Measurements from ENCODE around the gene HACL1. TPM values are rescaled to one million over a fixed set of nuclear protein-coding genes. Genes with fewer than 3 reads are reported as not detected.
A peak's percentile ranks its signal among the peaks of the same experiment; 100 is the strongest.

The HACL1 gene
- total and polyA plus RNA-seq, 5 donors from 2014 or later = 35.8 to 44.8 (median 36.0) TPM

- peak overlapping the region; percentile 65 to 90 (median 75) for H3K27ac Mint-ChIP-seq
- H3K27me3 ChIP-seq (ENCODE audit: control insufficient read depth, insufficient read depth, low read length) = no peaks in the 10 kb centered on the region
- H3K4me1 ChIP-seq (ENCODE audit: control insufficient read depth, insufficient read depth, low read length, poor library complexity, severe bottlenecking) = peaks cover 38% of the 10 kb centered on the region
Observed at GRCh38 chr3:15531346-15531745, 70.0 kb downstream of the HACL1 start.

GRCh38 chr3:15528854-15529537 is 72.4 kb downstream of the HACL1 start:
- H3K27ac Mint-ChIP-seq = peak overlapping the region; percentile 60 to 90 (median 70)
- ATAC-seq (ENCODE audit: low read depth in 2 of 2) (peak in 1 of 2 donors; percentile 58), DNase-seq (peak in 1 of 3 donors; percentile 31)
- peak overlapping the region in 3 of 4 donors; percentile 22 to 28 (median 27) for H3K4me3 Mint-ChIP-seq
- peaks cover 3% of the 10 kb centered on the region for H3K36me3 Mint-ChIP-seq
- H3K4me1 ChIP-seq (ENCODE audit: control insufficient read depth, insufficient read depth, low read length, poor library complexity, severe bottlenecking) = peaks cover 22% of the 10 kb centered on the region
- H3K27me3 ChIP-seq (ENCODE audit: control insufficient read depth, insufficient read depth, low read length) = no peaks in the 10 kb centered on the region
- no peaks in the 10 kb centered on the region for H3K27me3 Mint-ChIP-seq
- no peaks in the 10 kb centered on the region for H3K36me3 ChIP-seq (ENCODE audit: control insufficient read depth, insufficient read depth, low read length)
- peaks cover 0 to 5% (median 0%) of the 10 kb centered on the region in 7 donors for H3K9me3 Mint-ChIP-seq
- peaks cover 16 to 35% (median 20%) of the 10 kb centered on the region in 4 donors for H3K4me1 Mint-ChIP-seq
- peak overlapping the region; percentile 30 for H3K27ac ChIP-seq (ENCODE audit: insufficient read depth, low read length, poor library complexity, severe bottlenecking)
- H3K4me3 ChIP-seq (ENCODE audit: low read depth, low read length) = peak overlapping the region; percentile 51
- H3K9me3 ChIP-seq (ENCODE audit: control insufficient read depth in 2 of 2, low read length in 2 of 2) = no peaks in the 10 kb centered on the region

More at GRCh38 chr3:15531346-15531745, 70.0 kb downstream of the HACL1 start:
- no peaks in the 10 kb centered on the region for H3K27me3 Mint-ChIP-seq
- H3K9me3 Mint-ChIP-seq = peaks cover 0 to 3% (median 0%) of the 10 kb centered on the region in 7 donors
- Histone ChIP-seq H3K36me3 (ENCODE audit: control insufficient read depth, insufficient read depth, low read length) (no peaks in the 10 kb centered on the region), H3K9me3 (ENCODE audit: control insufficient read depth in 2 of 2, low read length in 2 of 2) (no peaks in the 10 kb centered on the region), H3K4me3 (ENCODE audit: low read depth, low read length) (no peak overlapping the region), H3K27ac (ENCODE audit: insufficient read depth, low read length, poor library complexity, severe bottlenecking) (no peak overlapping the region)
- H3K4me1 Mint-ChIP-seq = peaks cover 25 to 53% (median 31%) of the 10 kb centered on the region in 4 donors
- no peaks in the 10 kb centered on the region for H3K36me3 Mint-ChIP-seq
- no peak for ATAC-seq (ENCODE audit: low read depth in 2 of 2)
- H3K4me3 Mint-ChIP-seq = no peak overlapping the region
- DNase-seq = no peak

GRCh38 chr3:15527031-15527459 is 74.3 kb downstream of the HACL1 start:
- no peak overlapping the region for H3K4me3 Mint-ChIP-seq
- H3K4me1 ChIP-seq (ENCODE audit: control insufficient read depth, insufficient read depth, low read length, poor library complexity, severe bottlenecking) = peaks cover 22% of the 10 kb centered on the region
- H3K4me3 ChIP-seq (ENCODE audit: low read depth, low read length) = no peak overlapping the region
- DNase-seq (no peak), ATAC-seq (ENCODE audit: low read depth in 2 of 2) (no peak)
- H3K4me1 Mint-ChIP-seq = peaks cover 16 to 32% (median 18%) of the 10 kb centered on the region in 4 donors
- H3K27ac ChIP-seq (ENCODE audit: insufficient read depth, low read length, poor library complexity, severe bottlenecking) = no peak overlapping the region
- no peaks in the 10 kb centered on the region for H3K9me3 ChIP-seq (ENCODE audit: control insufficient read depth in 2 of 2, low read length in 2 of 2)
- H3K9me3 Mint-ChIP-seq = peaks cover 0 to 3% (median 0%) of the 10 kb centered on the region in 7 donors
- H3K27me3 ChIP-seq (ENCODE audit: control insufficient read depth, insufficient read depth, low read length) = no peaks in the 10 kb centered on the region
- H3K27me3 Mint-ChIP-seq = no peaks in the 10 kb centered on the region
- H3K36me3 ChIP-seq (ENCODE audit: control insufficient read depth, insufficient read depth, low read length) = no peaks in the 10 kb centered on the region
- peak overlapping the region in 1 of 3 donors; percentile 52 for H3K27ac Mint-ChIP-seq
- peaks cover 3% of the 10 kb centered on the region for H3K36me3 Mint-ChIP-seq

- H3K27me3 Mint-ChIP-seq = no peaks in the 10 kb centered on the region
- no peak for DNase-seq
- no peak for ATAC-seq (ENCODE audit: low read depth in 2 of 2)
- peaks cover 16 to 30% (median 20%) of the 10 kb centered on the region in 4 donors for H3K4me1 Mint-ChIP-seq
- peaks cover 3% of the 10 kb centered on the region for H3K36me3 Mint-ChIP-seq
- H3K27ac Mint-ChIP-seq = no peak overlapping the region
- H3K27me3 ChIP-seq (ENCODE audit: control insufficient read depth, insufficient read depth, low read length) = no peaks in the 10 kb centered on the region
- no peaks in the 10 kb centered on the region for H3K9me3 ChIP-seq (ENCODE audit: control insufficient read depth in 2 of 2, low read length in 2 of 2)
- peaks cover 0 to 2% (median 0%) of the 10 kb centered on the region in 7 donors for H3K9me3 Mint-ChIP-seq
- H3K27ac ChIP-seq (ENCODE audit: insufficient read depth, low read length, poor library complexity, severe bottlenecking) = no peak overlapping the region
- H3K4me1 ChIP-seq (ENCODE audit: control insufficient read depth, insufficient read depth, low read length, poor library complexity, severe bottlenecking) = peaks cover 21% of the 10 kb centered on the region
- H3K4me3 ChIP-seq (ENCODE audit: low read depth, low read length) = no peak overlapping the region
- H3K4me3 Mint-ChIP-seq = no peak overlapping the region
- no peaks in the 10 kb centered on the region for H3K36me3 ChIP-seq (ENCODE audit: control insufficient read depth, insufficient read depth, low read length)
Observed at GRCh38 chr3:15525790-15526189, 75.6 kb downstream of the HACL1 start.

- H3K36me3 ChIP-seq (ENCODE audit: control insufficient read depth, insufficient read depth, low read length) = no peaks in the 10 kb centered on the region
- peaks cover 0 to 2% (median 0%) of the 10 kb centered on the region in 7 donors for H3K9me3 Mint-ChIP-seq
- no peaks in the 10 kb centered on the region for H3K9me3 ChIP-seq (ENCODE audit: control insufficient read depth in 2 of 2, low read length in 2 of 2)
- H3K27ac Mint-ChIP-seq = peak overlapping the region in 1 of 3 donors; percentile 26
- H3K4me1 Mint-ChIP-seq = peaks cover 4 to 12% (median 5%) of the 10 kb centered on the region in 4 donors
- H3K4me1 ChIP-seq (ENCODE audit: control insufficient read depth, insufficient read depth, low read length, poor library complexity, severe bottlenecking) = peaks cover 8% of the 10 kb centered on the region
- DNase-seq = no peak
- no peaks in the 10 kb centered on the region for H3K27me3 Mint-ChIP-seq
- no peak overlapping the region for H3K4me3 Mint-ChIP-seq
- no peak overlapping the region for H3K4me3 ChIP-seq (ENCODE audit: low read depth, low read length)
- H3K27me3 ChIP-seq (ENCODE audit: control insufficient read depth, insufficient read depth, low read length) = no peaks in the 10 kb centered on the region
- peaks cover 3% of the 10 kb centered on the region for H3K36me3 Mint-ChIP-seq
- no peak for ATAC-seq (ENCODE audit: low read depth in 2 of 2)
- H3K27ac ChIP-seq (ENCODE audit: insufficient read depth, low read length, poor library complexity, severe bottlenecking) = no peak overlapping the region
Observed at GRCh38 chr3:15523660-15524417, 77.5 kb downstream of the HACL1 start.

GRCh38 chr3:15522016-15522415 is 79.4 kb downstream of the HACL1 start:
- ATAC-seq (ENCODE audit: low read depth in 2 of 2) (no peak), DNase-seq (no peak)
- Mint-ChIP-seq H3K4me3 (no peak overlapping the region), H3K4me1 (peaks cover 2 to 5% (median 4%) of the 10 kb centered on the region in 4 donors), H3K9me3 (peaks cover 0 to 2% (median 0%) of the 10 kb centered on the region in 7 donors), H3K27me3 (no peaks in the 10 kb centered on the region), H3K36me3 (peaks cover 3% of the 10 kb centered on the region), H3K27ac (no peak overlapping the region)
- Histone ChIP-seq H3K27me3 (ENCODE audit: control insufficient read depth, insufficient read depth, low read length) (no peaks in the 10 kb centered on the region), H3K4me3 (ENCODE audit: low read depth, low read length) (no peak overlapping the region), H3K4me1 (ENCODE audit: control insufficient read depth, insufficient read depth, low read length, poor library complexity, severe bottlenecking) (peaks cover 4% of the 10 kb centered on the region), H3K27ac (ENCODE audit: insufficient read depth, low read length, poor library complexity, severe bottlenecking) (no peak overlapping the region), H3K36me3 (ENCODE audit: control insufficient read depth, insufficient read depth, low read length) (no peaks in the 10 kb centered on the region), H3K9me3 (ENCODE audit: control insufficient read depth in 2 of 2, low read length in 2 of 2) (no peaks in the 10 kb centered on the region)

- H3K27ac Mint-ChIP-seq = peak within 1 kb of the TSS in 2 of 3 donors; percentile 66 to 69
- H3K27me3 ChIP-seq (ENCODE audit: control insufficient read depth, insufficient read depth, low read length) = no peaks in the 10 kb centered on the region
- H3K9me3 ChIP-seq (ENCODE audit: control insufficient read depth in 2 of 2, low read length in 2 of 2) = no peaks in the 10 kb centered on the region
- peaks cover 0 to 2% (median 0%) of the 10 kb centered on the region in 7 donors for H3K9me3 Mint-ChIP-seq
- no peaks in the 10 kb centered on the region for H3K27me3 Mint-ChIP-seq
- no peak for ATAC-seq (ENCODE audit: low read depth in 2 of 2)
- peaks cover 3% of the 10 kb centered on the region for H3K36me3 Mint-ChIP-seq
- H3K4me1 ChIP-seq (ENCODE audit: control insufficient read depth, insufficient read depth, low read length, poor library complexity, severe bottlenecking) = peaks cover 4% of the 10 kb centered on the region
- no peak for DNase-seq
- no peaks in the 10 kb centered on the region for H3K36me3 ChIP-seq (ENCODE audit: control insufficient read depth, insufficient read depth, low read length)
- H3K4me1 Mint-ChIP-seq = peaks cover 2 to 5% (median 4%) of the 10 kb centered on the region in 4 donors
- no peak within 1 kb of the TSS for H3K4me3 Mint-ChIP-seq
- H3K27ac ChIP-seq (ENCODE audit: insufficient read depth, low read length, poor library complexity, severe bottlenecking) = no peak within 1 kb of the TSS
- no peak within 1 kb of the TSS for H3K4me3 ChIP-seq (ENCODE audit: low read depth, low read length)
Observed at GRCh38 chr3:15521573-15521965, 79.8 kb downstream of the HACL1 start, which contains the start of gene COLQ. Gene COLQ, minus strand, starts transcription at chr3:15521706. Its CDS starts 81 bp downstream, at chr3:15521625.
